ENCODE data around the gene RASGRF1. TPM values are rescaled to one million over a fixed set of nuclear protein-coding genes. Genes with fewer than 3 reads are reported as not detected.
"Not testable (repeated sequence)": the region's sequence is repeated elsewhere in the genome, so short reads cannot be mapped to it uniquely, and the experiment has no call there.

The RASGRF1 gene
- polyA plus RNA-seq, 3 donors: 0.11 TPM; not detected in 2

DNA sequence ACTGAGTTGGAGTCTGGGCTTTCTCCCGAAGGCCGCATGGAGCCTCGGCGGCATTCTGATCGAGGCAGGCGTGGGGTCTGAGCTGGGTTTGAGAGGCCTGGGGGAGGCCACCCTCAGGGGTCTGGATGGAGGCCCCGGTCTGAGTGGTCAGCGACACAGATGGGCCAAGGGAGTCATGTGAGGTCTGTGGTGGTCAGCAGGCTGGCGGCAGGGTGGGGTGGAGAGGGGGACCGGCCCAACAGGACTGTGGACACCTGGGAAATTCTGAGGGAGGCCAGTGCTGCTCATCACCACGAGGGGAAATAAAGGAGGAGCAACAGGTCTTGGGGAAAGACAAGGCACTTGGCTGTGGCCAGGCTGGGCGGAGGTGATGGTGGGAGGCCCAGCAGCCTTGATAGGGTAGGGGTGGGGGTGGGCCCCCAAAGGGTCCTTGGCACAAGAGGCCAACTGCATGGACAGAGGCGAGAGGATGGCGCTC is 161.9 kb downstream of the RASGRF1 start:
- peak overlapping the region; percentile 57 to 88 (median 68) for H3K27ac Mint-ChIP-seq
- peaks cover 0 to 2% (median 0%) of the 10 kb centered on the region in 3 donors for H3K27me3 Mint-ChIP-seq (ENCODE audit: low read depth in 3 of 3)
- H3K4me1 Mint-ChIP-seq: peaks cover 36% of the 10 kb centered on the region
- no peak overlapping the region for H3K4me3 Mint-ChIP-seq
- intact Hi-C loops (cut with micrococcal nuclease): no loop called here
- 95% methylated on average over 13 of the region's 14 CpGs for WGBS (ENCODE audit: insufficient coverage)
- Histone ChIP-seq H4K20me1 (ENCODE audit: insufficient read depth, low read length) (peaks cover 85% of the 10 kb centered on the region), H3K27ac (ENCODE audit: low read depth in 1 of 2, low read length in 2 of 2) (peak overlapping the region; percentile 60 to 72), H3K4me1 (ENCODE audit: control insufficient read depth in 1 of 2, insufficient read depth in 2 of 2, low read length in 2 of 2) (peaks cover 37 to 39% of the 10 kb centered on the region in 2 donors), H3K4me3 (replicated peaks in 1 of 3; ENCODE audit: low read depth in 2 of 3, low read length in 3 of 3) (no peak overlapping the region), H3K27me3 (ENCODE audit: control insufficient read depth in 2 of 2, insufficient read depth in 2 of 2, low read length in 2 of 2) (no peaks in the 10 kb centered on the region), H3K9me3 (replicated peaks in 1 of 2; ENCODE audit: control insufficient read depth in 1 of 2, insufficient read depth in 1 of 2, low read length in 2 of 2) (no peaks in the 10 kb centered on the region), H3K36me3 (replicated peaks in 1 of 2; ENCODE audit: control insufficient read depth in 1 of 2, insufficient read depth in 2 of 2, low read length in 2 of 2) (peaks cover 91 to 96% of the 10 kb centered on the region in 2 donors), H3K4me2 (replicated peaks; ENCODE audit: extremely low read depth, low read length, poor library complexity, severe bottlenecking) (no peak overlapping the region), H3K9ac (ENCODE audit: insufficient read depth, low read length, poor library complexity, severe bottlenecking) (no peak overlapping the region), H2AFZ (ENCODE audit: insufficient read depth, low read depth, low read length, poor library complexity, severe bottlenecking) (no peak overlapping the region), H3K79me2 (ENCODE audit: insufficient read depth, low read length) (peaks cover 56% of the 10 kb centered on the region)
- DNase-seq: no peak
- TF ChIP-seq, protein P1, sequence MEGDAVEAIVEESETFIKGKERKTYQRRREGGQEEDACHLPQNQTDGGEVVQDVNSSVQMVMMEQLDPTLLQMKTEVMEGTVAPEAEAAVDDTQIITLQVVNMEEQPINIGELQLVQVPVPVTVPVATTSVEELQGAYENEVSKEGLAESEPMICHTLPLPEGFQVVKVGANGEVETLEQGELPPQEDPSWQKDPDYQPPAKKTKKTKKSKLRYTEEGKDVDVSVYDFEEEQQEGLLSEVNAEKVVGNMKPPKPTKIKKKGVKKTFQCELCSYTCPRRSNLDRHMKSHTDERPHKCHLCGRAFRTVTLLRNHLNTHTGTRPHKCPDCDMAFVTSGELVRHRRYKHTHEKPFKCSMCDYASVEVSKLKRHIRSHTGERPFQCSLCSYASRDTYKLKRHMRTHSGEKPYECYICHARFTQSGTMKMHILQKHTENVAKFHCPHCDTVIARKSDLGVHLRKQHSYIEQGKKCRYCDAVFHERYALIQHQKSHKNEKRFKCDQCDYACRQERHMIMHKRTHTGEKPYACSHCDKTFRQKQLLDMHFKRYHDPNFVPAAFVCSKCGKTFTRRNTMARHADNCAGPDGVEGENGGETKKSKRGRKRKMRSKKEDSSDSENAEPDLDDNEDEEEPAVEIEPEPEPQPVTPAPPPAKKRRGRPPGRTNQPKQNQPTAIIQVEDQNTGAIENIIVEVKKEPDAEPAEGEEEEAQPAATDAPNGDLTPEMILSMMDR (IDR thresholded peaks at IDR 0.05): no peak
- H3K36me3 Mint-ChIP-seq: peaks cover 89 to 99% of the 10 kb centered on the region in 2 donors
- no peaks in the 10 kb centered on the region for H3K9me3 Mint-ChIP-seq

- H3K9me3 Mint-ChIP-seq; H3K9me3 ChIP-seq (replicated peaks in 1 of 2; ENCODE audit: control insufficient read depth in 1 of 2, insufficient read depth in 1 of 2, low read length in 2 of 2); DNase-seq; H3K27me3 ChIP-seq (ENCODE audit: control insufficient read depth in 2 of 2, insufficient read depth in 2 of 2, low read length in 2 of 2); H2AFZ ChIP-seq (ENCODE audit: insufficient read depth, low read depth, low read length, poor library complexity, severe bottlenecking); H3K4me3 ChIP-seq (replicated peaks in 1 of 3; ENCODE audit: low read depth in 2 of 3, low read length in 3 of 3); intact Hi-C loops (cut with micrococcal nuclease); H3K4me2 ChIP-seq (replicated peaks; ENCODE audit: extremely low read depth, low read length, poor library complexity, severe bottlenecking); H3K4me3 Mint-ChIP-seq; H3K27me3 Mint-ChIP-seq (ENCODE audit: low read depth in 3 of 3); H3K9ac ChIP-seq (ENCODE audit: insufficient read depth, low read length, poor library complexity, severe bottlenecking): not testable (repeated sequence)
- 100% methylated on average over 4 of the region's 14 CpGs for WGBS (ENCODE audit: insufficient coverage)
- H4K20me1 ChIP-seq (ENCODE audit: insufficient read depth, low read length): peaks cover 87% of the 10 kb centered on the region
- peaks cover 91 to 96% of the 10 kb centered on the region in 2 donors for H3K36me3 ChIP-seq (replicated peaks in 1 of 2; ENCODE audit: control insufficient read depth in 1 of 2, insufficient read depth in 2 of 2, low read length in 2 of 2)
- peaks cover 42 to 44% of the 10 kb centered on the region in 2 donors for H3K4me1 ChIP-seq (ENCODE audit: control insufficient read depth in 1 of 2, insufficient read depth in 2 of 2, low read length in 2 of 2)
- H3K79me2 ChIP-seq (ENCODE audit: insufficient read depth, low read length): peaks cover 53% of the 10 kb centered on the region
- peak overlapping the region; percentile 80 to 89 (median 87) for H3K27ac Mint-ChIP-seq
- H3K4me1 Mint-ChIP-seq: peaks cover 41% of the 10 kb centered on the region
- H3K36me3 Mint-ChIP-seq: peaks cover 87 to 99% of the 10 kb centered on the region in 2 donors
- H3K27ac ChIP-seq (ENCODE audit: low read depth in 1 of 2, low read length in 2 of 2): peak overlapping the region; percentile 72 to 80
Measured at GRCh38 chr15:78928176-78928575, 162.4 kb downstream of the RASGRF1 start.
